Prostate gland (tissue), 2 donors: ENCODE results near the gene MTA3. TPM values are rescaled to one million over a fixed set of nuclear protein-coding genes. Genes with fewer than 3 reads are reported as not detected.

Experiments
- DNase-seq: peaks from one replicate; pipeline ENCODE4 v3.0.0-alpha.2; 2019; ENCODE audit warnings: low spot score
- H3K27ac ChIP-seq, 2 donors: fragments of 200-600 bp; sonication (generic); 2 replicates each; pipeline ENCODE4 v1.5.1; 2017 to 2019
- H3K27me3 ChIP-seq: fragments of 200-600 bp; sonication (generic); replicated peaks from 2 replicates; pipeline ENCODE4 v1.5.1; 2019; ENCODE audit not compliant: insufficient read depth
- H3K36me3 ChIP-seq, 2 donors: fragments of 200-600 bp; sonication (generic); 1 replicate in 1 of 2; 2 replicates in 1 of 2; pipeline versions ENCODE4 v1.5.1 to v1.8.1; 2017 to 2019
- H3K4me1 ChIP-seq: fragments of 200-600 bp; sonication (generic); replicated peaks from 2 replicates; pipeline ENCODE4 v1.5.1; 2019
- H3K4me3 ChIP-seq, 2 donors: fragments of 200-600 bp; sonication (generic); 2 replicates each; pipeline ENCODE4 v1.5.1; 2017 to 2019
- H3K9me3 ChIP-seq: fragments of 200-600 bp; sonication (generic); 2 replicates; pipeline ENCODE4 v1.5.1; 2017
- CTCF ChIP-seq, 4 experiments: fragments of 200-600 bp in 2 of 4; fragments of 450-650 bp in 2 of 4; sonication (generic) in 2 of 4; IDR thresholded peaks; 1 replicate in 3 of 4; 2 replicates in 1 of 4; pipeline ENCODE4 v1.5.1; 2016 to 2019; ENCODE audit warnings: antibody characterized with exemption in 4 of 4, mild to moderate bottlenecking in 2 of 4, moderate library complexity in 2 of 4
- POLR2A ChIP-seq: fragments of 450-650 bp; IDR thresholded peaks from one replicate; pipeline ENCODE4 v1.6.1; 2016; ENCODE audit warnings: antibody characterized with exemption, mild to moderate bottlenecking
- POLR2AphosphoS5 ChIP-seq: sonication (generic); formaldehyde crosslinking; IDR thresholded peaks from one replicate; pipeline ENCODE4 v1.6.1; 2017; ENCODE audit warnings: antibody characterized with exemption
- WGBS: methylation state at CpG from one replicate; pipeline ENCODE4 v1.1.5; 2018; 5-methylcytosine and 5-hydroxymethylcytosine counted together
- intact Hi-C: fragments of 100-400 bp; cut with DNase I; formaldehyde crosslinking; loops from one replicate; pipeline ENCODE4 v1.14.2; 2022
- total RNA-seq, 2 donors: library from RNA; depleted of rRNA; stranded (reverse); fragments of >200 nt; gene quantifications; one replicate each; pipeline ENCODE4 v1.1.0, GENCODE V29; 2016

The MTA3 gene
- total RNA-seq, 2 donors from 2014 or later, result 23.6 to 53.4 TPM

- H3K4me3 ChIP-seq, result no peak overlapping the region
- DNase-seq, result no peak
- no peaks in the 10 kb centered on the region for H3K27me3 ChIP-seq
- no peak for TF ChIP-seq POLR2AphosphoS5
- 82% methylated on average over 8 of the region's 8 CpGs for WGBS
- no peak overlapping the region for H3K27ac ChIP-seq
- no peaks in the 10 kb centered on the region for H3K4me1 ChIP-seq
- no peaks in the 10 kb centered on the region for H3K9me3 ChIP-seq
- H3K36me3 ChIP-seq, result no peaks in the 10 kb centered on the region
- intact Hi-C loops, result no loop called here
Observed at GRCh38 chr2:42658306-42658705, 89.9 kb downstream of the MTA3 start.

- intact Hi-C loops, result loop anchor here (5.0 kb wide), 1 partner anchor 147 kb away; no protein-coding TSS in a partner anchor
Observed at GRCh38 chr2:42659609-42660008, 91.2 kb downstream of the MTA3 start.

GRCh38 chr2:42663106-42663780 lies 94.8 kb downstream of the MTA3 start:
- Histone ChIP-seq H3K36me3 (no peaks in the 10 kb centered on the region), H3K27me3 (no peaks in the 10 kb centered on the region), H3K27ac (no peak overlapping the region), H3K9me3 (no peaks in the 10 kb centered on the region), H3K4me1 (no peaks in the 10 kb centered on the region), H3K4me3 (no peak overlapping the region)
- 28% methylated on average over 3 of the region's 3 CpGs for WGBS
- peak; percentile 59 for TF ChIP-seq POLR2AphosphoS5
- no peak for TF ChIP-seq POLR2A
- peak; percentile 78 to 93 (median 90) for TF ChIP-seq CTCF (IDR thresholded peaks at IDR 0.05)
- intact Hi-C loops, result loop anchor here (2.0 to 5.0 kb wide), 2 partner anchors 151 to 168 kb away; no protein-coding TSS in a partner anchor
- peak; percentile 63 for DNase-seq

More at GRCh38 chr2:42659609-42660008, 91.2 kb downstream of the MTA3 start:
- no peak overlapping the region for H3K27ac ChIP-seq
- WGBS, result 34% methylated on average over 4 of the region's 4 CpGs
- H3K27me3 ChIP-seq, result no peaks in the 10 kb centered on the region
- H3K4me1 ChIP-seq, result no peaks in the 10 kb centered on the region
- TF ChIP-seq POLR2AphosphoS5 (no peak), POLR2A (no peak), CTCF (IDR thresholded peaks at IDR 0.05) (no peak)
- no peaks in the 10 kb centered on the region for H3K36me3 ChIP-seq
- H3K4me3 ChIP-seq, result no peak overlapping the region
- DNase-seq, result peak; percentile 26
- no peaks in the 10 kb centered on the region for H3K9me3 ChIP-seq

- TF ChIP-seq POLR2A, result no peak
- TF ChIP-seq CTCF (IDR thresholded peaks at IDR 0.05), result no peak
- TF ChIP-seq POLR2AphosphoS5, result no peak
- Histone ChIP-seq H3K4me1 (no peaks in the 10 kb centered on the region), H3K9me3 (no peaks in the 10 kb centered on the region), H3K27me3 (no peaks in the 10 kb centered on the region), H3K36me3 (no peaks in the 10 kb centered on the region), H3K4me3 (no peak overlapping the region), H3K27ac (no peak overlapping the region)
- intact Hi-C loops, result loop anchor here (2.0 to 5.0 kb wide), 2 partner anchors 152 to 169 kb away; no protein-coding TSS in a partner anchor
- no peak for DNase-seq
- WGBS, result 83% methylated on average over 3 of the region's 3 CpGs
Observed at GRCh38 chr2:42663828-42664227, 95.4 kb downstream of the MTA3 start.

GRCh38 chr2:42673989-42674579 lies 105.7 kb downstream of the MTA3 start:
- Histone ChIP-seq H3K27ac (no peak overlapping the region), H3K27me3 (no peaks in the 10 kb centered on the region), H3K36me3 (no peaks in the 10 kb centered on the region), H3K9me3 (no peaks in the 10 kb centered on the region), H3K4me1 (no peaks in the 10 kb centered on the region), H3K4me3 (no peak overlapping the region)
- intact Hi-C loops, result no loop called here
- WGBS, result 97% methylated on average over 1 of the region's 1 CpG
- DNase-seq, result no peak
- no peak for TF ChIP-seq POLR2AphosphoS5
- no peak for TF ChIP-seq POLR2A
- TF ChIP-seq CTCF (IDR thresholded peaks at IDR 0.05), result no peak
